K562 (cell line): ENCODE results near the gene DYNC1I2. TPM values are rescaled to one million over a fixed set of nuclear protein-coding genes. Genes with fewer than 3 reads are reported as not detected.

Experiments
- ATAC-seq: fragments of 200-7000 bp; cut with Tn5 transposase; 3 replicates; pipeline ENCODE4 v1.9.1; 2020; ENCODE audit warnings: moderate library complexity
- BruUV-seq: library from RNA; stranded (reverse); fragments of 400-500 nt; replicated peaks from 2 replicates; lab custom pipeline; 2021; lab: Mats Ljungman, UMichigan
- CTCF ChIA-PET: fragments of 300-600 bp; formaldehyde crosslinking; extraction: SDS; loops from one replicate; lab custom pipeline; 2021; ENCODE audit warnings: low intra/inter-chr PET ratio; lab: Yijun Ruan, JAX
- POLR2A ChIA-PET: fragments of 300-600, 350-650 bp; sonication (Branson Sonifier 250); formaldehyde crosslinking; extraction: SDS; loops from one replicate; lab custom pipeline; 2021; ENCODE audit warnings: antibody characterized with exemption, inconsistent platforms; lab: Yijun Ruan, JAX
- DNase-seq, 4 experiments: peaks; one replicate each; pipeline versions ENCODE4 v3.0.0 to v3.0.0-alpha.2; 2011 to 2018; ENCODE audit warnings: low spot score in 3 of 4, mixed read lengths in 3 of 4; ENCODE audit errors: extremely low read depth in 1 of 4
- FAIRE-seq: peaks from 2 replicates; lab custom pipeline; 2011; peaks lifted over from hg19 to GRCh38; lab: Jason Lieb, UNC
- H2AFZ ChIP-seq: 2 replicates; pipeline ENCODE4 v1.6.0; 2011; ENCODE audit warnings: low read depth, low read length, control low read depth, inconsistent platforms
- H3K27ac ChIP-seq: fragments of 200-600 bp; 3 replicates; pipeline ENCODE4 v1.8.0; 2011; ENCODE audit warnings: low read depth, mild to moderate bottlenecking, control low read depth, inconsistent platforms, low read length, moderate library complexity, mixed read lengths; ENCODE audit errors: extremely low read depth
- H3K27me3 ChIP-seq, 2 experiments: fragments of 300-600 bp in 1 of 2; 2 replicates in 1 of 2; 3 replicates in 1 of 2; pipeline versions ENCODE4 v1.6.0 to v1.8.0; 2011; ENCODE audit warnings: inconsistent platforms in 2 of 2, low read length in 2 of 2, mild to moderate bottlenecking in 1 of 2, mixed read lengths in 1 of 2, moderate library complexity in 1 of 2; ENCODE audit not compliant: control insufficient read depth in 2 of 2, insufficient read depth in 2 of 2
- H3K36me3 ChIP-seq: fragments of 300-600 bp; 3 replicates; pipeline ENCODE4 v1.8.0; 2011; ENCODE audit warnings: mild to moderate bottlenecking, low read length, inconsistent platforms; ENCODE audit not compliant: control insufficient read depth, insufficient read depth
- H3K4me1 ChIP-seq, 2 experiments: fragments of 200-600 bp in 1 of 2; replicated peaks in 1 of 2; 2 replicates in 1 of 2; 3 replicates in 1 of 2; pipeline versions ENCODE4 v1.5.1 to v1.8.0; 2011; ENCODE audit warnings: inconsistent platforms in 2 of 2, low read length in 2 of 2, mild to moderate bottlenecking in 1 of 2, mixed read lengths in 1 of 2, moderate library complexity in 1 of 2; ENCODE audit not compliant: control insufficient read depth in 2 of 2, insufficient read depth in 2 of 2
- H3K4me2 ChIP-seq: 2 replicates; pipeline ENCODE4 v1.6.1; 2011; ENCODE audit warnings: low read length, control low read depth, inconsistent platforms, mixed read lengths; ENCODE audit not compliant: insufficient read depth
- H3K4me3 ChIP-seq: fragments of 200-600 bp; sonication (generic), shearing (Covaris generic); 2 replicates; pipeline ENCODE4 v1.5.1; 2016; ENCODE audit warnings: control low read depth, inconsistent platforms
- H3K79me2 ChIP-seq: fragments of 200-600 bp; 3 replicates; pipeline ENCODE4 v1.8.0; 2011; ENCODE audit warnings: low read length, inconsistent platforms; ENCODE audit not compliant: control insufficient read depth, insufficient read depth
- H3K9ac ChIP-seq, 2 experiments: 2 replicates each; pipeline versions ENCODE4 v1.6.0 to v1.6.1; 2011; ENCODE audit warnings: low read depth in 2 of 2, low read length in 2 of 2, control low read depth in 1 of 2, inconsistent platforms in 1 of 2, mild to moderate bottlenecking in 1 of 2, mixed read lengths in 1 of 2; ENCODE audit not compliant: insufficient read depth in 1 of 2
- H3K9me1 ChIP-seq: one replicate; pipeline ENCODE4 v1.6.0; 2011; ENCODE audit warnings: inconsistent platforms, mild to moderate bottlenecking, low read length, moderate library complexity; ENCODE audit not compliant: control insufficient read depth, insufficient read depth
- H3K9me3 ChIP-seq: replicated peaks from 2 replicates; pipeline ENCODE4 v1.5.1; 2011; ENCODE audit warnings: low read depth, low read length, inconsistent platforms; ENCODE audit not compliant: control insufficient read depth, insufficient read depth
- H4K20me1 ChIP-seq: replicated peaks from 2 replicates; pipeline ENCODE4 v1.6.1; 2011; ENCODE audit warnings: low read length, inconsistent platforms, mixed read lengths; ENCODE audit not compliant: control insufficient read depth, insufficient read depth
- AFF4 ChIP-seq: sonication (generic); formaldehyde crosslinking; IDR thresholded peaks from 2 replicates; pipeline ENCODE4 v1.8.0; 2023; ENCODE audit warnings: mild to moderate bottlenecking, missing genetic modification reagents
- ARHGAP35 ChIP-seq: fragments of 450-650 bp; IDR thresholded peaks from 2 replicates; pipeline ENCODE4 v1.6.1; 2018; ENCODE audit not compliant: partially characterized antibody
- ATF3 ChIP-seq, 2 experiments: fragments of 450-650 bp in 1 of 2; sonication (generic) in 1 of 2; formaldehyde crosslinking in 1 of 2; IDR thresholded peaks in 1 of 2; conservative IDR thresholded peaks in 1 of 2; 2 replicates each; pipeline versions ENCODE4 v1.6.1 to v1.8.1; 2016 to 2023; ENCODE audit warnings: mild to moderate bottlenecking in 2 of 2, moderate library complexity in 2 of 2, inconsistent platforms in 1 of 2, missing genetic modification reagents in 1 of 2
- C11orf30 ChIP-seq: fragments of 450-650 bp; IDR thresholded peaks from 2 replicates; pipeline ENCODE4 v1.6.1; 2016; ENCODE audit warnings: low read depth, mild to moderate bottlenecking
- CBX8 ChIP-seq: fragments of 200-600 bp; sonication (generic); IDR thresholded peaks from 2 replicates; pipeline ENCODE4 v1.6.1; 2012; ENCODE audit warnings: borderline replicate concordance, mixed run types, low read depth, mild to moderate bottlenecking, moderate library complexity, mixed read lengths, low read length, control low read depth, inconsistent platforms; ENCODE audit not compliant: poor library complexity, severe bottlenecking; ENCODE audit errors: extremely low read depth
- CSDE1 ChIP-seq, 2 experiments: fragments of 450-650 bp; IDR thresholded peaks; 2 replicates each; pipeline ENCODE4 v1.6.1; 2016; ENCODE audit warnings: mild to moderate bottlenecking in 1 of 2
- HES1 ChIP-seq: fragments of 450-650 bp; IDR thresholded peaks from 2 replicates; pipeline ENCODE4 v1.6.1; 2016; ENCODE audit warnings: low read depth, mild to moderate bottlenecking, moderate library complexity
- ILK ChIP-seq: fragments of 450-650 bp; IDR thresholded peaks from 2 replicates; pipeline ENCODE4 v1.6.1; 2016; ENCODE audit warnings: missing genetic modification characterization, low read depth, mild to moderate bottlenecking, missing compliant biosample characterization, moderate library complexity, borderline replicate concordance
- MAFG ChIP-seq: fragments of 450-650 bp; conservative IDR thresholded peaks from 2 replicates; pipeline ENCODE4 v1.6.1; 2016; ENCODE audit warnings: missing genetic modification characterization, missing compliant biosample characterization
- MAFK ChIP-seq: IDR thresholded peaks from 2 replicates; pipeline ENCODE4 v1.6.1; 2011; ENCODE audit warnings: low read length, improper control_type of control experiment
- ZBTB5 ChIP-seq: fragments of 450-650 bp; IDR thresholded peaks from 2 replicates; pipeline ENCODE4 v1.6.1; 2017; ENCODE audit warnings: antibody characterized with exemption
- ZBTB8A ChIP-seq: fragments of 450-650 bp; IDR thresholded peaks from 2 replicates; pipeline ENCODE4 v1.6.1; 2018; ENCODE audit warnings: mild to moderate bottlenecking, moderate library complexity; ENCODE audit not compliant: partially characterized antibody
- ZNF316 ChIP-seq: fragments of 450-650 bp; IDR thresholded peaks from 2 replicates; pipeline ENCODE4 v1.6.1; 2016
- ZNF561 ChIP-seq: fragments of 450-650 bp; formaldehyde crosslinking; conservative IDR thresholded peaks from 2 replicates; pipeline ENCODE4 v1.4.0; 2020; ENCODE audit warnings: mild to moderate bottlenecking, moderate library complexity
- WGBS: fragments of 100-300 bp; shearing (Covaris generic); methylation state at CpG from one replicate; pipeline ENCODE4 v1.1.6; 2016; ENCODE audit warnings: low coverage, mixed read lengths; ENCODE audit not compliant: insufficient coverage; ENCODE audit errors: missing lambda C conversion rate; 5-methylcytosine and 5-hydroxymethylcytosine counted together
- in situ Hi-C: fragments of 300-500 bp; cut with MboI; formaldehyde crosslinking; loops from 4 replicates; pipeline ENCODE4 v1.15.0; 2018; ENCODE audit warnings: inconsistent platforms, mixed read lengths
- intact Hi-C: fragments of 100-400 bp; cut with micrococcal nuclease; formaldehyde crosslinking; loops from 2 replicates; pipeline ENCODE4 v1.14.2; 2022
- polyA plus RNA-seq, 8 experiments: library from polyadenylated mRNA; depleted of rRNA in 4 of 8; stranded (reverse) in 5 of 8; unstranded in 3 of 8; fragments of >200 nt; fragmentation: Nextera tagmentation in 2 of 8; fragmentation: Illumina TruSeq in 1 of 8; extraction: Ambion mirVana in 2 of 8; extraction: Trizol in 1 of 8; gene quantifications; 2 replicates each; pipeline versions ENCODE4 v1.2.1 to v1.2.3, GENCODE V29; 2011 to 2014; ENCODE audit warnings: inconsistent platforms in 1 of 8, missing spikeins in 1 of 8
- total RNA-seq, 7 experiments: library from RNA; depleted of rRNA in 6 of 7; stranded (reverse); fragments of >200 nt in 6 of 7; fragmentation: Illumina TruSeq in 2 of 7; extraction: Trizol in 2 of 7; gene quantifications; 2 replicates each; pipeline versions ENCODE4 v1.2.1 to v1.2.3, GENCODE V29; 2011 to 2021; ENCODE audit warnings: low replicate concordance in 1 of 7

Gene DYNC1I2
- total and polyA plus RNA-seq, 9 of the 15 experiments (the other 6 are each of a cell fraction or from before 2014, with no cell fraction given): 59.1 to 204 (median 100) TPM

- Histone ChIP-seq H3K36me3 (peaks cover 14% of the 10 kb centered on the region; the same call in 1 of the 3 replicates), H3K9me3 (no peaks in the 10 kb centered on the region), H3K4me3 (no peak overlapping the region), H2AFZ (no peak overlapping the region), H3K9me1 (no peaks in the 10 kb centered on the region), H3K4me1 (no peaks in the 10 kb centered on the region), H3K9ac (no peak overlapping the region), H3K27ac (no peak overlapping the region), H3K79me2 (peaks cover 4% of the 10 kb centered on the region; the same call in 1 of the 3 replicates), H3K4me2 (no peak overlapping the region), H3K27me3 (no peaks in the 10 kb centered on the region), H4K20me1 (no peaks in the 10 kb centered on the region)
- no TSS peak for BruUV-seq
- POLR2A ChIA-PET: no interaction called here
- DNase-seq (no peak), FAIRE-seq (no peak), ATAC-seq (no peak)
- CTCF ChIA-PET: no interaction called here
- 74% methylated on average over 3 of the region's 3 CpGs for WGBS
- intact Hi-C loops (loop anchor here (10.0 kb wide), 4 partner anchors 106 to 756 kb away; partner anchors contain the start of genes METAP1D and SLC25A12), in situ Hi-C loops (loop anchor here (5.0 kb wide), 1 partner anchor 398 kb away; no protein-coding TSS in a partner anchor)
- TF ChIP-seq ZNF316: peak; percentile 94
- no peak for TF ChIP-seq ZBTB8A
- TF ChIP-seq ZNF561 (CRISPR knock-in tag): no peak
- TF ChIP-seq HES1: no peak
- TF ChIP-seq MAFK: peak; percentile 56; the same call in 1 of the 2 replicates
- no peak for TF ChIP-seq CBX8
- no peak for TF ChIP-seq ARHGAP35
- peak; percentile 78 for TF ChIP-seq C11orf30
- peak; percentile 71 for TF ChIP-seq MAFG (tag)
- TF ChIP-seq ZBTB5: no peak
- TF ChIP-seq ILK (tag): no peak
- TF ChIP-seq ATF3 (IDR thresholded peaks at IDR 0.05): peak; percentile 74
- no peak for TF ChIP-seq ATF3 (CRISPR knock-in tag; conservative IDR thresholded peaks at IDR 0.05)
- TF ChIP-seq CSDE1 (IDR thresholded peaks at IDR 0.05): no peak
- TF ChIP-seq AFF4: no peak
Observed at GRCh38 chr2:171709011-171709685, 21.9 kb downstream of the DYNC1I2 start.
